GM18873 (cell line): ENCODE results near the gene WDR54.
A peak's percentile ranks its signal among the peaks of the same experiment; 100 is the strongest.
"Not testable (repeated sequence)": the region's sequence is repeated elsewhere in the genome, so short reads cannot be mapped to it uniquely, and the experiment has no call there.

ENCODE experiments used
- ATAC-seq: cut with Tn5 transposase; IDR thresholded peaks from one replicate; pipeline ENCODE4 v1.9.1; 2021; ENCODE audit warnings: mild to moderate bottlenecking, moderate library complexity, moderate number of reproducible peaks; ENCODE audit not compliant: unreplicated experiment, low FRiP score

Gene WDR54

DNA sequence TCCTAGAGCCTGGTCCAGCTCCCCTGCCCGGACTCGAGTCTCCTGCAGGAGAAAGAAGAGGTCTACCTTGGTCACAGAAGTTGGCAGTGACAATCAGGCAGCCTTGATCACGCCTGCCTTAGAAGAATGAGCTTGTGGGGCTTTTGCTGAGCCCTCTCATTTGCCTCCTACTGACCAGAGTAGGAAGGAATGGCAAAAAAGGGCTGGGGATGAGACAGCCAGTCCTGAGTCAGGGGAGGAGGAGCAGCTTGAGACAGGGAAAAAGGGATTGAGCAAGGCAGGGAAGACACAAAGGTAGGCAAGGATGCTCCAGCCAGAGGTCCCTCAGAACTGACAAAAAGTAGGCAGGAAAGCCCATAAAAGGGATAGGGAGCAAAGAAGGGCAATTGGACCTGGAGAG lies 6.0 kb downstream of the WDR54 start:
- ATAC-seq = no peak

DNA sequence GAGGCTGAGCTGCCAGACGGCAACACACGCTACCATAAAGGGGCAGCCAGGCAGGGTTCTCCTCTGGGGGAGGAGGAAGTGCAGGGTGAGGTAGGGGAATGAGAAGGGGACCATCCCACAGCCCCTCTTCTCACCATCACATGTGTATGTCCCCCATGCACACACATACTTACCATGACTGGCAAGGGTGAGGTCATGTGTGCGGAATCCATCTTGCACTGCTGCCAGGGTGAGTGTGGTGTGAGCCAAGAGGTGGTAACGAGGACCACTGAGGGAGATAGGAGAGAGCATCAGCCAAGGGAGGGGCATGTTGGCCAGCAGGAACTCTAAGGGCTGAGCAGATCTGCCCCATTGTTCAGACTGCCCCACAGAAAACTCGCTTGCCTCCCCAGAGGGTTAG lies 7.1 kb downstream of the WDR54 start:
- ATAC-seq = no peak

GRCh38 chr2:74429487-74430451 lies 8.2 kb downstream of the WDR54 start:
- ATAC-seq = no peak

DNA sequence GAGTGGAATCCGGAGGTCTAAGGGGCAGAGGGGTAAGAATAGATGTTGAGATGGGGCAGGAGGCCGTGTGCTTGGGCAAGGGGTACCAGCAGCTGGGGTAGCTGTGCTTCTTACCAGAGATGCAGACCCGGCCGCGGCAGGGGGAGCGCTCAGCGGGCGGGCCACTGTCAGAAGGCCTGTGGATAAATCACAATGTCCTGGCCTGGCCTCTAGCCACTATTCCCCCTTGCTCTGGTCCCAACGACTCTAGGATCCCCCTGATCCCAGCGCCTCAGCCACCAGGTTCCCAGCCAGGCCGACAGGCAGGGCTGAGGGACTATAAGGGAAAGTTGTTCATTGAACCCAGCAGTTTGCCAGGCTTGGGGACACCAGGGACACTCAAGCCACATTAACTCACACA lies 9.0 kb downstream of the WDR54 start:
- no peak for ATAC-seq

GRCh38 chr2:74436111-74436805 lies 14.7 kb downstream of the WDR54 start:
- ATAC-seq = no peak

DNA sequence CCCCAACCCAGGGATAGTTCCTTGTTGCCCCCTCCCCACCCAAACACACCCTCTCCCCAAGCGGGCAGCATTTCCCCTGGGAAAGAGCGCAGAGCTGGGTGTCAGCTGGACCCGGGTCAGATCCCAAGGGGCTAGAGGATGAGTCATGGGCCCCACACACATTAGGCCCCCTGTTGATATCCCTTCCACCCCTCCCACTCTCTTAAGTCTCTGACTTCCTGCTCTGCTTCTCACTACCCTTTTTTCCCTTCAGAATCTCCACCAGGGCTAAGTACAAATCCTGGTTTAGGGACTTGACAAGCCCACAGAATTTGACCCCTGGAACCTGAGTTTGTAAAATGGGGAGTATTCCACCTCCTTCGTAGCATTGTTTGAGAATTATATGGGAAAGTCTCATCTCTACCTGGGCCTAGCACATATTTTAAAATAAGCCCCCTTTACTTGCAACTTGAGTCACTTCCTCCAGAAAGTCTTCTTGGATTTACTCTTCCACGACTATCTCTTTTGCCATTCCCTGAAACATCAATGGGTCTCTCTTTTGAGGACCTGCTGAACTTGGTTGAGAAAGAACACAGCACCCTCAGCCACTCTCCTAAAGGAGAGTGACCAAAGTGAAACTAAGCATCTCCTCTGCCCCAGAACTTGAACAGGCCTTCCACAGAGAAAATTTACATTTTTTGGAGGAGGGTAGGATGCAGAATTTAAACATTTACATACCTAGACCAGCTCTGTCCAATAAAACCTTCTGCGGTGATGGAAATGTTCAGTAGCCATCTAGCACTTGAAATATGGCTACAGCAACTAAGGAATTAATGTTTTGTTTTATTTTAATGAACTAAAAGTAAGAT lies 15.5 kb downstream of the WDR54 start:
- ATAC-seq = no peak

- ATAC-seq = no peak
These were observed 16.7 kb downstream of the WDR54 start for GRCh38 chr2:74438248-74438647.

GRCh38 chr2:74439373-74439772 lies 17.8 kb downstream of the WDR54 start:
- no peak for ATAC-seq

- ATAC-seq = no peak
These were observed 18.4 kb downstream of the WDR54 start for GRCh38 chr2:74439803-74440377.

- ATAC-seq = peak; percentile 66
These were observed 19.0 kb downstream of the WDR54 start for GRCh38 chr2:74440378-74441169.

DNA sequence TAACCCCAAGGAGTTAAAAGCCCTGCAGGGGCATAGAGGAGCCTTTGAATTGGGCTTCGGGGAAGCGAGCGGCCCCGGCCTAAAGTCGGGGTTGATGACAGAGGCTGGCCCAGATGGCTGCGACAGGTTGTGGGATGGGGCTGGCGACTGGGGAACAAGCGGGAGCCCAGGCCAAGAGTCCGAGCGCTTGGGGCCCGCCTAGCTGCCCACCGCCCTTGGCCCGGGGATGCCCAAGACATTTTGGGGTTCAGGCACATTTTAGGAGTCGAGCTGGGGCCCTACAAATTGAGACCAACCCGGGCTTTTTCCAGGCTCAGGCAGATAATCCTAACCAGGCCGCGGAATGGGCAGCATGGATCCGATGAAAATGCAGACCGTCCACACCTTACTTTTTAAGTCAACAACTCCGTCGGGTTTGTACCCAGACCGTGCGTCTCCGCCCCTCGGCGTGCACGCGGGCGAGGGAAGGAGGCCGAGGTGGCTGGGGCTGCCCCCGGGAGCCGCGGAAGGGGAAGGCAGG lies 19.7 kb downstream of the WDR54 start:
- no peak for ATAC-seq

DNA sequence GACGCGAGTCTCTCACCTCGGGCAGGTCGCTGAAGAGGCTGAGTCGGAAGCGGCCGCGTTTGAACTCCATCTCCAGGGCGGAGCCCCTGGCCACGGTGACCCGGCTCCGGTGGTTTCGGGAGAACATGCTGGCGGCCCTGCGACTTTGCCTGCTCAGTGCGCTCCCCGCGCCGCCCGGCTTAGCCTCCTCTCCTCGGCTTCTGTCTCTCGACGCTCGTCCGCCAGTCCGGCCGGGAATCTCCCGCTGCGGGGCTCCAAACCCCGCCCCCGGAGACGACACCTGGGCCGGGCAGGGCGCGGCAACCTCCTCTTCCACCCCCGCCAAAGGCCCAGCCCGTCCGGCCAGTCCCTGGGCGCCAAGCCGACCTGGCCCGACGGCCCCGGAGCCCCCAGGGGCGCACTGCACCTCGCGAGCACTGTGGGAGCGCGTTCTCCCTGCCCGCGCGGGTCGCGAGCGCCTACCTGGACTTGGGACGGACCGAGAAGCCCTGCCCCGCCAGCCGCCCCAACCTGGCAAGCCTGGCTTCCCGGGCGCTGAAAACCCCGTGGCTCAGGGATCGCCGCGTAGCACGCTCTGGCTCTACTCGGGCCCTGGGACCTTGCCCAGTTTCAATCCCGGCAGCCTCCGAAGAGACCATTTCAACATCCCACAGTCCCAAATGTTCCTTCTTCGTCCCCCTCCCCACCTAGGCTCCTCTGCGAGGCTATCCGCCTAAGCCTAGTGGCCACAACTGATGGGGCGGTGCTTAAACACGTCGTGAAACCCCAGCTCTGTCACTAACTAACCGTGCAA lies 20.4 kb downstream of the WDR54 start, which contains the start of gene RTKN:
Gene RTKN (minus strand): TSS at position 248 of the 793 bp plus-strand sequence. CDS start 121 bp downstream, at position 127.
- no peak for ATAC-seq

DNA sequence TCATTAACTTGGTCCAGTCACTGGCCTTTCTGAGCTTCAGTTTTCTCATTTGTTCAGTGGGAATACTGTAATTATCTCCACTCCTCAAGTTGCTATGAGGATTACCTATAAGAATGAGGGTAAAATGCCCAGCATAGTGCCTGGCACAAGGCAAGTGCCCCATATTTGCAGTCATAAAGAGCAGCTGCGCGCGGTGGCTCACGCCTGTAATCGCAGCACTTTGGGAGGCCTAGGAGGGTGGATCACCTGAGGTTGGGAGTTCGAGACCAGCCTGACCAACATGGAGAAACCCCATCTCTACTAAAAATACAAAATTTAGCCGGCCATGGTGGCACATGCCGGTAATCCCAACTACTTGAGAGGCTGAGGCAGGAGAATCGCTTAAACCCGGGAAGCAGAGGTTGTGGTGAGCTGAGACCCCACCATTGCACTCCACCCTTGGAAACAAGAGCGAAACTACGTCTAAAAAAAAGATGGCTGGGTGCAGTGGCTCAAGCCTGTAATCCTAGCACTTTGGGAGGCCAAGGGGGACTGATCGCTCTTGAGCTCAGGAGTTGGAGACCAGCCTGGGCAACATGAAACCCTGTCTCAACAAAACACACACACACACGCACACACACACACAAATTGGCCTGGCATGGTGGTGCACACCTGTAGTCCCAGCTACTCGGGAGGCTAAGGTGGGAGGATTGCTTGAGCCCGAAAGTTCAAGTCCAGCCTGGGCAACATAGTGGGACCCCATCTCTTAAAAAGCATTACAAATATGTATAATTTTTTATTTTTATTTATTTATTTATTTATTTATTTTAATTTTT lies 21.2 kb downstream of the WDR54 start:
- ATAC-seq = not testable (repeated sequence)

DNA sequence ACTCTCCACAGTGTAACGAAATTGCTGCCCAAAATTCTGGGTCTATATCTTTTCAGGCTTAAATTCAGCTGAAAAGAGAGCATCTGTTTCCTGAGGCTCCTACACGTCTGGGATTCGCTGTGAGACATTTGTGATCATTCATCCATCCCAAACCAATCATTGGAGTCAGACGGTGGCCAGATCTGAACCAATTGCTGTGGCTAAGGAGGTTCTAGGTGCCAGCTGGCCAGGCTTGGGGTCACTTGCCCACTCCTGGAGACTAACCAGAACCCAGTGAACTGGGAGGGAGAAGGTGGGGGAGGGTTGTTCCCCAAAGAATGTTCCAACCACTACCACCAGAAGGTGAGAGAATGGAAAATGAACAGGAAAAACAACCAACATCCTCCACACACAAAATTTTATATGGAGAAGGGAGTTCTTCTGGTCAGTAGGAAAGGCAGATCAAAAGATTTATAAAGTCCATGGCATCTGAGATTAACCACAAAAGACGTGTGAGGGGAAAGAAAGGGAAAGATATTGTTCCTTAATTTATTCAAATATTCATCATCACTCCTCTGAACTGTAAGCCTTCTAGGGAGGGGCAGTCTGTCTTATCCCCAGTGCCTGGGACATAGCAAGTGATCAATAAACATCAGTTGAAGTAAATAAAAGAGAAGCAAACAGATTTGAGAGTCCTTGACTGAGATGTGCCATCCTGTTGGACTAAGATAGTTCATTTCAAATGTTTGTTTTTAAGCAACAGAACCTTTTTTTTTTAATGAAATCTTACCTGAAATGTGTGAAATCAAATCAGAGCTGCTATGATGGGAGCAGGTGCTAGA lies 23.2 kb downstream of the WDR54 start:
- no peak for ATAC-seq

DNA sequence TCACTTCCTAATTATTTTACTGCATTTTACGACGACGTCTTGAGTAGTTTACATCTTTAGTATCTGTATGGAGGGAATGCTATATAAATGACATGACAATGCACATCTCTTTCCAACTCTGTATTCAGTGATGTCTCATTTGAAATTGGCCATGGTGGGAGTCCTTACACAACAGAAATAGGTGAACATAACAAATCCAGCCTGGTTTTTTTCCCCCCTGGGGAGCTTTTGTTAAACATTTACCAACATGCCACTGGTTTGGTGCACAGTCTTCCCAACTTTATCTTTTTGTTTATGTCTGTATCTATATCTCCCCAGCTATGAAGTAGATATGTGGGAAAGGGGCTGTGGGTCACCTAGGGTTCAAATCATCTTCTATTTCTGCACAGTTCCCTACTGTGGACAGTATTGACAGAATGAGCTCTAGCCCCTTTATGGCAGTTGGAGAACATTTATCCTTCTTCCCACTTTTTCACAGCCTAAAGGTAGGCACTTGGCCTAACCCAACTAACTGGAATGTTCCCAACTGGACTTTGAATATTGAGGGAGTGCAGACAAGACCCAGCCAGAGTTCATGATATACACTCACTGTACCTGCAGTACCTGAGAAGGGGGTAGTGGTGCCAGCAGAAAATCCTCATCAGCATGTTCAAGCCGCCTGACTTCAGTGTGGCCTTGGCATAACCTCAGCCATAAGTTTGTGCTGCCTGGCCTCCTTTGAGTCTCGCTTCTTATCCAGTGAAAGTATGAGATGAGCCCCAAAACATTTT lies 25.9 kb downstream of the WDR54 start:
- no peak for ATAC-seq

DNA sequence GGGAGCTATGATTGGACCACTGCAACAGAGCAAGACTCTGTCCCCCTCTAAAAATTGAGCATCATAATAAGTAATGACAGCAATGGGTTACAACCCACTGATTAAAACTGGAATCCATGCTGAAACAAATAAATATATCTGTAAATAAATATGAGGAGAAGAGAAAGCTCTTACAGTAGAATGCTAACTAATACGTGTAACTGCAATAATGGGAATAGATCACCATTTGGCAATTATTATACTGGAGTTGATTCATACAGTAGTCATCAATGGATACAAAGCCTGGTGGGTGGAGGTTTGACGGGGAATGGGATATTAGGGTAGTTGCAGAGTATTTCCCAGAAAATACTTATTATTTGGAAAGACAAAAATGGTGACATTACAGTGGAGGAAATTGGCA lies 27.2 kb downstream of the WDR54 start:
- no peak for ATAC-seq
